HTERT RPE-1 (cell line): ENCODE results near the gene IL1RL2.

Source experiments
- in situ Hi-C: fragments of 300-500 bp; cut with MboI; formaldehyde crosslinking; loops from 4 replicates; pipeline ENCODE4 v1.14.3; 2020; ENCODE audit warnings: low sequenced_read_pairs

IL1RL2 gene

DNA sequence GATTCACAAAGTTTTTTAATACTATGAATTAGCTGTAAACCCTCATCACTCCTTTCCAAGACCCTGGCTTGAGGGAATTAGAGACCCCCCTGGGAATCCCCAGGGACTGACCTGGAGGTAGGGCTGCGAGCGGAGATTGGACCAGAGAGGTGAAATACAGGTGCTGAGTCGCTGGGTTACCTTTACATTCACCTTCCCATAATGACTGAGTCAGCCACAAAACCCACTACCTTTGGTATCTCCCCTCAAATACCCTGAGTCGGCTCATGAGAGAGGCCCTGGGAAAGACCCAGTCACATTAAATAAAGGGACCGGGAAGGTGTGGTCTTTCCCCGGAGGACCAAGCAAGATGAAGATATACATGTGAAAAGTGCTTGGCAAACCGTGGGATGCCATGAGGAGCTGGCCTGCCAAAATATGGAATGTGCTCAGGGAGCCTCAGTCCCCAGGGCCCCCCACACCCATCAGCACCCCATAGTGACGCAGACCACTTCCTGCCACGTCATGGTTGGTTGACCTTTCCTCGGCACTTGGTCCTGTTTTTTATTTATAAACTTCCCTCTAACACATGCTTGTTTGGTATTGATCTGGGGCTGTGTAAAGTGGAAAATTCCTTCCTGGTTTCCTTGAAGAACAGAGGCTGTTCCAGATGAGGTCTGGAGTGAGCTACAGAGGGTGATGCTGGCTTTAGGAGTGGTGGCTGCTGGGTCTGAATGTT is 51.4 kb downstream of the IL1RL2 start:
- in situ Hi-C loops: no loop called here

- in situ Hi-C loops: no loop called here
Measured at GRCh38 chr2:102238778-102239177, 52.0 kb downstream of the IL1RL2 start.

- in situ Hi-C loops: no loop called here
Measured at GRCh38 chr2:102239344-102239743, 52.5 kb downstream of the IL1RL2 start.

DNA sequence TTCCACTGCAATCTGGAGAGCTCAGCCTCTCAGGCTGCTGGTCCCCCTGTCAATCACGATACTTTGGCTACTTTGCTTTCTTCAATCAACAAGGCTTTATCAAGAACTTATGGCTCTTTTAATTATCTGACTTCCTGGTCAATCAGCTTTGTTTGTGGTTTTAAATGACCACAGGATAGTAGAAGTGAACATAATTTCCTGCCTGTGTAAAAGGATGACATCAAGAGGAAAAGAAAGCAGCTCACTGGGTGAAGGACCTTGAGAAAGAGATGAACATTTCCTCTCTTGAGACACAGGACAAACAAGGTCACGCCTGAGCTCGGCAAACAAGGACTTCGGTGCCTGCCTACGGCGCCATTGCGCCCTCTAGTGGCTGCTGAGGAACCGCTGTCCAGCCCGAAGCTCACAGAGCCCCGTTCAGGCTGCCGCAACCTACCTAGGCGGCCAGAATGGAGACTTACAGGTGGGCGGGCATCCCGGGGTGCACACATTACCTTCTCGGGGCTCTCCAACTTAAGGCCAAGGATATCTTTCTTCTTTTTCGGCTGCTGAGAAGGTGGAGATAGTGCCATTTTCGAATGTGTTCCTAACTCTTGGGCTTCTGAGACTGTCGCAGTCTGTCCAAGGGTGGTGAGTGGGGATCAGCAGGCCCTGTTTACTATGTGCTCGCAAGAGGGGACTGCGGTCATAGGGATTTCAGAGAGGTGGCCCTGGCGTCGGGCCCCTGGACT is 54.0 kb downstream of the IL1RL2 start:
- in situ Hi-C loops: no loop called here

GRCh38 chr2:102241616-102242305 is 54.9 kb downstream of the IL1RL2 start:
- in situ Hi-C loops: no loop called here

- in situ Hi-C loops: no loop called here
Measured at GRCh38 chr2:102245266-102246151, 58.7 kb downstream of the IL1RL2 start.

DNA sequence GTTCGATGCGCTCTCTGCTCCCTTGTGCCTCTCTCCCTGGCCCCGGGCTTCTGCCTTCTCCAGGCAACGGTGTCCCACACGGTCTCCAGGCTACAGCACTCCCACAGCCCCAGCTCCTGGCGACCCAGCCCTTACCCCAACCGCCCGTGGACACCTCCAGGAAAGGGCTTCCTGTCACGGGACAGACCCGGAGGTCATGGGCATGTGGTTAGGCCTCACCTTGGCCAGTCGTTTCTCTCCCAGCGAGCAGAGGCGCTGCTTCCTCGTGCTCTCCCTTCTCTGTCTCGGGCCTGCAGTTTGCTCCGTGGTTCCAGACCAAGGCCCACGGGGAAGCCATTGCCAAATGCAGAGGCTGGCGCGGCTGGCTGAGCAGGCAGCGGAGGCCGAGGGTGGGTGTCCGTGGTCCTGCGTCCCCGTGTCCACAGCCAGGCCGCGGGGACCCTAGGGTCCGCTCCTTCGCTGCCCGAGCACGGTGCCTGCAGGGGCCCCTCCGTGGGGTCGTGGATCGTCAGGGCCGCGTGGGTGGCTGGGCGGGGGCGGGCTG is 63.5 kb downstream of the IL1RL2 start:
- in situ Hi-C loops: no loop called here

GRCh38 chr2:102251042-102251848 is 64.4 kb downstream of the IL1RL2 start:
- in situ Hi-C loops: no loop called here

- in situ Hi-C loops: no loop called here
Measured at GRCh38 chr2:102251849-102252203, 65.0 kb downstream of the IL1RL2 start.

GRCh38 chr2:102252236-102252635 is 65.4 kb downstream of the IL1RL2 start:
- in situ Hi-C loops: no loop called here

DNA sequence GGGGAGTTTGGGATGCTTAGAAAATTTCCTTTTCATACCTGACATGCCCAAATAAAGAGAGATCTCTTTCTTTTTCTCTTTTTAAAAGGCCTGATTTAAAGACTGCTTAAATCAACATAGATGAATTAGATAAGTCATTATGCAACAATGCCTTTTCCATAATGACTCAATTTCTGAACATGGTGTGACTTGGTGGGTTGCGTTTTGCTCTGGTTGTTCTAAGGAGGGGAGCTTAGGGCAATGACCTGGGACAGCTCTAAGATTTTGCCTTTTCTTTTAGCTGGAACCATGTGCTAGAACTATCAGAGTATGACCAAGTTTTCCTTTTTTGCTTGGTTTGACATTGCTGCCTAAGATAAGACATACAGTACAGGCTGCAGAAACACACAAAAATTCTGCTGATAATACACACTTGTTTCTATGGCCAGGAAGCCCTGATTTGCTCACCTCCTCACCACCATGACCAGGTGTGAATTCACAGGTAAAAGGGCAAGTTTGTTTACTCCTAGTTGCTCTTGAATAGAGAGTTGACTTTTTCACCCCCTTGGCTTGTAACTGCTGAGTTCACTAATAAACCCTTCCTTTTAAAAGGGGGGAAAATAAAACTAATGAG is 66.4 kb downstream of the IL1RL2 start:
- in situ Hi-C loops: no loop called here

DNA sequence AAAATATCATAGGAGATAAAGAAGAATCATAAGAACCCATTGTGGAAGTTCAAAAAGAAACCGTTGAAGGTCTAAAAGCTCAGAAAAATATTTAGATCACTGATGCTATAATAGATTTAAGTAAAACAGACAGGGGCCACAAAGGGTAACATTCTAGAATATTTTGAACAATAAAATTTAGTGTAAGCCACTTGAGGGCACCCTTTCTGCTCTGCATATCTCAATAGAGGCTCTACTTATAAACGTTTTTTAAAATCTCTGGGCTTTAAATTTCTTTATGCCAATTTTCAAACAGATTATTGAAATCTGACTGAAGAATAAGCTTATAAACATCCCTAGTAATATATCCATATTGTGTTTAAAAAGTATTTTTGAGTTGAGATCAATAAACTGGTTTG is 66.9 kb downstream of the IL1RL2 start:
- in situ Hi-C loops: no loop called here

- in situ Hi-C loops: no loop called here
Measured at GRCh38 chr2:102256276-102256675, 69.5 kb downstream of the IL1RL2 start.

GRCh38 chr2:102256874-102257462 is 70.1 kb downstream of the IL1RL2 start:
- in situ Hi-C loops: no loop called here

GRCh38 chr2:102258025-102258385 is 71.2 kb downstream of the IL1RL2 start:
- in situ Hi-C loops: no loop called here

DNA sequence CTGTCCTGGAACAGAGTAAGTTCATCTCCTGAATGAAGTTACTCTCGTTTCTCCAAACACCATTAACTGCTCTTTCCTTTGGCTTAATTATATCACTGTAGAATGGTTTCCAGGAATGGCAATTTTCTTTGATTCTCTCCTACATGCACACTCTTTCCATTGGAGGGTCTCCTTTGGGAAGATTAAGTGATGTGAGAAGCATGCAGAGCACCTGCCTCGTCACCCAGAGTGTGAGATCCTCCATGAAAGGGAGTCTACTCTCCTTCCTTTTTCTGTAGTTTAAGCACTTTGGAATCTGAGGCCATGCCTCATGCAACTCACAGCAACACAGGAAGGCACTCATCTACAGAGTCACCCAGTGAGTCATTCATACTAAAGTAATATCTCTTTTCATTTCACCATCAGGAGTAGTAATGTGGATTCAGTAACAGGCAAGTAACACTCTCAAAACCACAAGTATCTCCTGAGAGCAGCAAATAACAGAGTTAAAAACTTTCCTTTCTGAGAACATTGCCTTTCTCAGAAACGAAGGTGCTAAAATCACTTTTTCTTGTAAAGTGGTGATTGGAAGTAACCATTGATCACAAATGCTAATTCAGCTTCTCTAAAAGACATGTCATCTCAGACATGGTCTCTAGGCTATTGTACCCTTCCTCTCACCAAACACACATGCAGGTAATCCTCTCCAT is 71.7 kb downstream of the IL1RL2 start:
- in situ Hi-C loops: no loop called here

- in situ Hi-C loops: no loop called here
Measured at GRCh38 chr2:102261467-102262135, 74.8 kb downstream of the IL1RL2 start.
